Gastroesophageal sphincter (tissue), 4 donors: ENCODE results near the gene SELENBP1. TPM values are rescaled to one million over a fixed set of nuclear protein-coding genes. Genes with fewer than 3 reads are reported as not detected.

ENCODE experiments used
- ATAC-seq: fragments of 150-250 bp; one replicate; pipeline ENCODE4 v1.9.1; 2016; ENCODE audit warnings: mild to moderate bottlenecking, moderate library complexity
- H3K27ac ChIP-seq, 4 donors: fragments of 200-600 bp; sonication (generic) in 3 of 4; 1 replicate in 3 of 4; 2 replicates in 1 of 4; pipeline ENCODE4 v1.5.1; 2016 to 2019
- H3K27me3 ChIP-seq: fragments of 200-600 bp; sonication (generic); one replicate; pipeline ENCODE4 v1.5.1; 2019
- H3K36me3 ChIP-seq, 2 donors: fragments of 200-600 bp; sonication (generic); one replicate each; pipeline ENCODE4 v1.5.1; 2019; ENCODE audit warnings: control low read depth in 1 of 2
- H3K4me1 ChIP-seq, 3 donors: fragments of 200-600 bp; sonication (generic); 1 replicate in 2 of 3; 2 replicates in 1 of 3; pipeline ENCODE4 v1.5.1; 2016 to 2019; ENCODE audit warnings: control low read depth in 2 of 3
- H3K4me3 ChIP-seq, 2 donors: fragments of 200-600 bp; sonication (generic); one replicate each; pipeline ENCODE4 v1.5.1; 2019; ENCODE audit warnings: mild to moderate bottlenecking in 1 of 2, moderate library complexity in 1 of 2
- H3K9me3 ChIP-seq, 3 donors: fragments of 200-600 bp; sonication (generic); one replicate each; pipeline ENCODE4 v1.5.1; 2017 to 2019; ENCODE audit warnings: control low read depth in 2 of 3
- CTCF ChIP-seq, 4 experiments: fragments of 200-600 bp in 2 of 4; fragments of 450-650 bp in 2 of 4; sonication (generic) in 1 of 4; IDR thresholded peaks; one replicate each; pipeline ENCODE4 v1.5.1; 2017 to 2019; ENCODE audit warnings: antibody characterized with exemption in 4 of 4, mild to moderate bottlenecking in 2 of 4, moderate library complexity in 2 of 4
- EP300 ChIP-seq: sonication (generic); formaldehyde crosslinking; IDR thresholded peaks from one replicate; pipeline ENCODE4 v1.6.1; 2017; ENCODE audit warnings: antibody characterized with exemption, mild to moderate bottlenecking
- POLR2A ChIP-seq, 2 donors: fragments of 450-650 bp; IDR thresholded peaks; one replicate each; pipeline ENCODE4 v1.6.1; 2017; ENCODE audit warnings: antibody characterized with exemption in 2 of 2, mild to moderate bottlenecking in 2 of 2, moderate library complexity in 1 of 2
- POLR2AphosphoS5 ChIP-seq: sonication (generic); formaldehyde crosslinking; IDR thresholded peaks from one replicate; pipeline ENCODE4 v1.6.1; 2017; ENCODE audit warnings: antibody characterized with exemption
- WGBS, 2 donors: methylation state at CpG; one replicate each; pipeline ENCODE4 v1.1.5; 2018; ENCODE audit warnings: low coverage in 1 of 2; 5-methylcytosine and 5-hydroxymethylcytosine counted together
- total RNA-seq, 4 donors: library from RNA; depleted of rRNA; stranded (reverse); fragments of >200 nt; gene quantifications; one replicate each; pipeline ENCODE4 v1.1.0, GENCODE V29; 2016

Gene SELENBP1
- total RNA-seq, 4 donors from 2014 or later, result 52.8 to 251 (median 109) TPM

GRCh38 chr1:151369621-151370048, 2.9 kb downstream of the SELENBP1 start:
- Histone ChIP-seq H3K9me3 (no peaks in the 10 kb centered on the region), H3K27me3 (no peaks in the 10 kb centered on the region), H3K4me1 (peaks cover 3 to 64% (median 43%) of the 10 kb centered on the region in 3 donors), H3K27ac (peak overlapping the region in 3 of 4 donors; percentile 85 to 90 (median 87)), H3K4me3 (no peak overlapping the region), H3K36me3 (peaks cover 0 to 47% of the 10 kb centered on the region in 2 donors)
- TF ChIP-seq CTCF (IDR thresholded peaks at IDR 0.05) (no peak), POLR2A (IDR thresholded peaks at IDR 0.05) (no peak), EP300 (no peak)
- ATAC-seq, result no peak
- WGBS, 2 donors, result 90% methylated on average over 2 of the region's 15 CpGs; no CpG with 5 or more reads in 1 of the 2 donors

GRCh38 chr1:151369302-151369610, 3.2 kb downstream of the SELENBP1 start:
- Histone ChIP-seq H3K27me3 (no peaks in the 10 kb centered on the region), H3K36me3 (peaks cover 0 to 51% of the 10 kb centered on the region in 2 donors), H3K27ac (peak overlapping the region in 2 of 4 donors; percentile 85 to 90), H3K4me3 (no peak overlapping the region), H3K4me1 (peaks cover 3 to 64% (median 43%) of the 10 kb centered on the region in 3 donors), H3K9me3 (no peaks in the 10 kb centered on the region)
- WGBS, 2 donors, result 100% methylated on average over 3 of the region's 7 CpGs; no CpG with 5 or more reads in 1 of the 2 donors
- no peak for ATAC-seq
- TF ChIP-seq POLR2AphosphoS5, result no peak
- no peak for TF ChIP-seq POLR2A (IDR thresholded peaks at IDR 0.05)
- TF ChIP-seq CTCF (IDR thresholded peaks at IDR 0.05), result no peak
- no peak for TF ChIP-seq EP300

- Histone ChIP-seq H3K36me3 (peaks cover 0 to 57% of the 10 kb centered on the region in 2 donors), H3K27ac (peak overlapping the region in 3 of 4 donors; percentile 27 to 71 (median 33)), H3K4me3 (no peak overlapping the region), H3K9me3 (no peaks in the 10 kb centered on the region), H3K27me3 (no peaks in the 10 kb centered on the region), H3K4me1 (peaks cover 3 to 64% (median 43%) of the 10 kb centered on the region in 3 donors)
- TF ChIP-seq POLR2AphosphoS5, result no peak
- TF ChIP-seq EP300, result no peak
- TF ChIP-seq CTCF (IDR thresholded peaks at IDR 0.05), result no peak
- TF ChIP-seq POLR2A (IDR thresholded peaks at IDR 0.05), result no peak
- ATAC-seq, result no peak
- 83 to 87% methylated on average over 3 of the region's 20 CpGs for WGBS, 2 donors
Measured at GRCh38 chr1:151368393-151369301, 3.9 kb downstream of the SELENBP1 start.

GRCh38 chr1:151367658-151368392, 4.7 kb downstream of the SELENBP1 start:
- H3K4me1 ChIP-seq, result peaks cover 3 to 56% (median 42%) of the 10 kb centered on the region in 3 donors
- no peaks in the 10 kb centered on the region for H3K27me3 ChIP-seq
- peak overlapping the region in 3 of 4 donors; percentile 27 to 71 (median 33) for H3K27ac ChIP-seq
- no peaks in the 10 kb centered on the region for H3K9me3 ChIP-seq
- peak; percentile 6 for TF ChIP-seq POLR2AphosphoS5
- TF ChIP-seq POLR2A (IDR thresholded peaks at IDR 0.05), result no peak
- H3K4me3 ChIP-seq, result no peak overlapping the region
- ATAC-seq, result peak; percentile 26
- peaks cover 0 to 65% of the 10 kb centered on the region in 2 donors for H3K36me3 ChIP-seq
- 89% methylated on average over 3 to 5 of the region's 8 CpGs for WGBS, 2 donors

GRCh38 chr1:151364996-151365395, 7.5 kb downstream of the SELENBP1 start:
- H3K36me3 ChIP-seq, result peaks cover 0 to 72% of the 10 kb centered on the region in 2 donors
- no peaks in the 10 kb centered on the region for H3K27me3 ChIP-seq
- 89% methylated on average over 3 of the region's 4 CpGs; no CpG with 5 or more reads in 1 of the 2 donors for WGBS, 2 donors
- no peak overlapping the region for H3K27ac ChIP-seq
- H3K9me3 ChIP-seq, result peaks cover 0 to 4% (median 0%) of the 10 kb centered on the region in 3 donors
- no peak overlapping the region for H3K4me3 ChIP-seq
- no peak for TF ChIP-seq EP300
- TF ChIP-seq CTCF (IDR thresholded peaks at IDR 0.05), result no peak
- TF ChIP-seq POLR2AphosphoS5, result no peak
- no peak for TF ChIP-seq POLR2A (IDR thresholded peaks at IDR 0.05)
- H3K4me1 ChIP-seq, result peaks cover 0 to 28% (median 14%) of the 10 kb centered on the region in 3 donors
- no peak for ATAC-seq
